ENCODE data around the gene AGL. TPM values are rescaled to one million over a fixed set of nuclear protein-coding genes. Genes with fewer than 3 reads are reported as not detected.

Gene AGL
- total and polyA plus RNA-seq, 2 experiments from 2014 or later = 13.4 to 22.9 TPM

DNA sequence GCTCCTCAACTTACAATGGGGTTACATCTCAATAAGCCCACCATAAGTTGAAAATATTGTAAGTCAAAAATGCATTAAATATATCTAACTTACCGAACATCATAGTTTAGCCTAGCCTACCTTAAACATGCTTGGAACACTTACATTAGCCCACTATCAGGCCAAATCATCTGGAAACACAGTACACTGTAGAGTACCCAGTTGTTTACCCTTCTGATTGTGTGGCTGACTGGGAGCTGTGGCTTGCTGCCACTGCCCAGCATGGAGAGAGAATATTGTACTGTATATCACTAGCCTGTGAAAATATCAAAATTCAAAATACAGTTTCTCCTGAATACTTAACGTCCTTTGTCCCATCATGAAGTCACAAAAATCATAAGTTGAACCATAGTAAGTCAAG lies 43.3 kb upstream of the AGL start:
- H3K36me3 Mint-ChIP-seq (ENCODE audit: low read depth) = no peaks in the 10 kb centered on the region

GRCh38 chr1:99808391-99809115 lies 41.6 kb upstream of the AGL start:
- H3K9me2 ChIP-seq (ENCODE audit: insufficient read depth) = no peaks in the 10 kb centered on the region
- H3F3A ChIP-seq (replicated peaks; ENCODE audit: low read depth) = no peaks in the 10 kb centered on the region
- no peaks in the 10 kb centered on the region for H3K36me3 ChIP-seq (ENCODE audit: insufficient read depth)
- no peaks in the 10 kb centered on the region for H3K27me3 Mint-ChIP-seq (ENCODE audit: insufficient read depth, low read depth, poor library complexity)
- DNase-seq (ENCODE audit: low spot score) (peak; percentile 94), ATAC-seq (peak; percentile 97)
- H3K4me2 ChIP-seq = no peak overlapping the region
- H2AFZ ChIP-seq = peak overlapping the region; percentile 33; the same call in 1 of the 2 replicates
- H3K4me3 Mint-ChIP-seq = no peak overlapping the region
- TF ChIP-seq, protein P1, sequence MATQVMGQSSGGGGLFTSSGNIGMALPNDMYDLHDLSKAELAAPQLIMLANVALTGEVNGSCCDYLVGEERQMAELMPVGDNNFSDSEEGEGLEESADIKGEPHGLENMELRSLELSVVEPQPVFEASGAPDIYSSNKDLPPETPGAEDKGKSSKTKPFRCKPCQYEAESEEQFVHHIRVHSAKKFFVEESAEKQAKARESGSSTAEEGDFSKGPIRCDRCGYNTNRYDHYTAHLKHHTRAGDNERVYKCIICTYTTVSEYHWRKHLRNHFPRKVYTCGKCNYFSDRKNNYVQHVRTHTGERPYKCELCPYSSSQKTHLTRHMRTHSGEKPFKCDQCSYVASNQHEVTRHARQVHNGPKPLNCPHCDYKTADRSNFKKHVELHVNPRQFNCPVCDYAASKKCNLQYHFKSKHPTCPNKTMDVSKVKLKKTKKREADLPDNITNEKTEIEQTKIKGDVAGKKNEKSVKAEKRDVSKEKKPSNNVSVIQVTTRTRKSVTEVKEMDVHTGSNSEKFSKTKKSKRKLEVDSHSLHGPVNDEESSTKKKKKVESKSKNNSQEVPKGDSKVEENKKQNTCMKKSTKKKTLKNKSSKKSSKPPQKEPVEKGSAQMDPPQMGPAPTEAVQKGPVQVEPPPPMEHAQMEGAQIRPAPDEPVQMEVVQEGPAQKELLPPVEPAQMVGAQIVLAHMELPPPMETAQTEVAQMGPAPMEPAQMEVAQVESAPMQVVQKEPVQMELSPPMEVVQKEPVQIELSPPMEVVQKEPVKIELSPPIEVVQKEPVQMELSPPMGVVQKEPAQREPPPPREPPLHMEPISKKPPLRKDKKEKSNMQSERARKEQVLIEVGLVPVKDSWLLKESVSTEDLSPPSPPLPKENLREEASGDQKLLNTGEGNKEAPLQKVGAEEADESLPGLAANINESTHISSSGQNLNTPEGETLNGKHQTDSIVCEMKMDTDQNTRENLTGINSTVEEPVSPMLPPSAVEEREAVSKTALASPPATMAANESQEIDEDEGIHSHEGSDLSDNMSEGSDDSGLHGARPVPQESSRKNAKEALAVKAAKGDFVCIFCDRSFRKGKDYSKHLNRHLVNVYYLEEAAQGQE (IDR thresholded peaks at IDR 0.05; ENCODE audit: unreplicated experiment) = no peak
- TF ChIP-seq POLR2AphosphoS5 (IDR thresholded peaks at IDR 0.05; ENCODE audit: low read depth) = no peak
- no peak for TF ChIP-seq EZH2phosphoT487 (IDR thresholded peaks at IDR 0.05; ENCODE audit: unreplicated experiment)
- no peak for TF ChIP-seq NANOG (IDR thresholded peaks at IDR 0.05; ENCODE audit: borderline replicate concordance)
- TF ChIP-seq EZH2 (IDR thresholded peaks at IDR 0.05; ENCODE audit: low read depth, unreplicated experiment) = no peak
- TF ChIP-seq, protein P2, sequence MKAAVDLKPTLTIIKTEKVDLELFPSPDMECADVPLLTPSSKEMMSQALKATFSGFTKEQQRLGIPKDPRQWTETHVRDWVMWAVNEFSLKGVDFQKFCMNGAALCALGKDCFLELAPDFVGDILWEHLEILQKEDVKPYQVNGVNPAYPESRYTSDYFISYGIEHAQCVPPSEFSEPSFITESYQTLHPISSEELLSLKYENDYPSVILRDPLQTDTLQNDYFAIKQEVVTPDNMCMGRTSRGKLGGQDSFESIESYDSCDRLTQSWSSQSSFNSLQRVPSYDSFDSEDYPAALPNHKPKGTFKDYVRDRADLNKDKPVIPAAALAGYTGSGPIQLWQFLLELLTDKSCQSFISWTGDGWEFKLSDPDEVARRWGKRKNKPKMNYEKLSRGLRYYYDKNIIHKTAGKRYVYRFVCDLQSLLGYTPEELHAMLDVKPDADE (IDR thresholded peaks at IDR 0.05) = no peak
- peak; percentile 54; the same call in 1 of the 2 replicates for TF ChIP-seq CREB1 (CRISPR knock-in tag; IDR thresholded peaks at IDR 0.05; ENCODE audit: low read depth)
- TF ChIP-seq ZNF114 (CRISPR knock-in tag; IDR thresholded peaks at IDR 0.05) = no peak
- peak; percentile 69 to 76 for TF ChIP-seq CTCF (conservative IDR thresholded peaks at IDR 0.05; ENCODE audit: low read depth in 2 of 2)
- no peaks in the 10 kb centered on the region for H3K36me3 Mint-ChIP-seq (ENCODE audit: low read depth)
- H3K4me1 Mint-ChIP-seq = peaks cover 4% of the 10 kb centered on the region; the same call in 1 of the 3 replicates
- no peak overlapping the region for H3K27ac ChIP-seq (ENCODE audit: low read depth)
- H3K4me3 ChIP-seq = no peak overlapping the region
- no peaks in the 10 kb centered on the region for H3K79me2 ChIP-seq (replicated peaks; ENCODE audit: insufficient read depth)
- no peaks in the 10 kb centered on the region for H3K4me1 ChIP-seq (ENCODE audit: insufficient read depth)
- H3K27ac Mint-ChIP-seq = peak overlapping the region; percentile 81
- H3K9me3 Mint-ChIP-seq = no peaks in the 10 kb centered on the region
- H4K20me1 ChIP-seq (replicated peaks; ENCODE audit: insufficient read depth) = no peaks in the 10 kb centered on the region
- no peaks in the 10 kb centered on the region for H3K27me3 ChIP-seq (ENCODE audit: insufficient read depth)

More for the DNA sequence above, 43.3 kb upstream of the AGL start:
- Histone ChIP-seq H3K27me3 (ENCODE audit: insufficient read depth) (no peaks in the 10 kb centered on the region), H3K79me2 (replicated peaks; ENCODE audit: insufficient read depth) (no peaks in the 10 kb centered on the region), H3K36me3 (ENCODE audit: insufficient read depth) (no peaks in the 10 kb centered on the region), H3K4me1 (ENCODE audit: insufficient read depth) (no peaks in the 10 kb centered on the region), H3K4me3 (no peak overlapping the region), H2AFZ (no peak overlapping the region), H3K4me2 (no peak overlapping the region), H3K9me2 (ENCODE audit: insufficient read depth) (no peaks in the 10 kb centered on the region), H4K20me1 (replicated peaks; ENCODE audit: insufficient read depth) (no peaks in the 10 kb centered on the region), H3F3A (replicated peaks; ENCODE audit: low read depth) (no peaks in the 10 kb centered on the region), H3K27ac (ENCODE audit: low read depth) (no peak overlapping the region)
- Mint-ChIP-seq H3K4me3 (no peak overlapping the region), H3K27me3 (ENCODE audit: insufficient read depth, low read depth, poor library complexity) (no peaks in the 10 kb centered on the region), H3K9me3 (no peaks in the 10 kb centered on the region), H3K27ac (no peak overlapping the region), H3K4me1 (peaks cover 4% of the 10 kb centered on the region; the same call in 1 of the 3 replicates)
- DNase-seq (ENCODE audit: low spot score) (no peak), ATAC-seq (no peak)
- no peak for TF ChIP-seq STAT1 (IDR thresholded peaks at IDR 0.05; ENCODE audit: unreplicated experiment)
- TF ChIP-seq, protein P2 (IDR thresholded peaks at IDR 0.05) = no peak
- TF ChIP-seq ZNF331 (CRISPR knock-in tag; IDR thresholded peaks at IDR 0.05; ENCODE audit: low read depth) = no peak

Data from GM23338 (cell line).